NCI-H146 treated with DMSO at 0.1 percent for 48 hours (cell line): Measurements from ENCODE around the gene DERA.
A peak's percentile ranks its signal among the peaks of the same experiment; 100 is the strongest.
"Not testable (repeated sequence)": the region's sequence is repeated elsewhere in the genome, so short reads cannot be mapped to it uniquely, and the experiment has no call there.

Experiments
- DNase-seq: peaks from one replicate; lab custom pipeline; 2025; ENCODE audit not compliant: unreplicated experiment; lab: John Stamatoyannopoulos, UW

Gene DERA

GRCh38 chr12:16002880-16003279 lies 91.7 kb downstream of the DERA start:
- no peak for DNase-seq

- no peak for DNase-seq
Observed at GRCh38 chr12:16003460-16003859, 92.3 kb downstream of the DERA start.

DNA sequence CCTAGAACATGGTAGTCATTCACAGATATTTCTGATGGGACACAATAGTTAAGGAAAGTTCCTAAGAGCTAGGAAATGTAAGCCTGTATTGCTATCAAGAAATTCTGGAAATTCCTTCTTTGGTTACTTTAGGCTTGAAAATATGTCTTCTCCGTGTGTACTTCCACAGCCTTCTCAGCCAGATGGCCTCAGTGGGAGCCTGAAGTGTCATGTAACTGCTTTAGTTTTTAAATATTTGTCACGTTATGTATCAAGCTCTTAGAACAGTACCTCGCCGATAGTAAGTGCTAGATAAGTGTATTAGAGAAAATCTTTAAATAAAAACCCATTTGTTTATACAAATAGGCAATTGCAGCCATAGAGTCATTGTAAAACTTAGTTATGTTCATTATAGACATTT lies 95.6 kb downstream of the DERA start:
- DNase-seq, result no peak

- DNase-seq, result no peak
Observed at GRCh38 chr12:16008421-16008824, 97.3 kb downstream of the DERA start.

GRCh38 chr12:16012117-16012516 lies 101.0 kb downstream of the DERA start:
- DNase-seq, result no peak

DNA sequence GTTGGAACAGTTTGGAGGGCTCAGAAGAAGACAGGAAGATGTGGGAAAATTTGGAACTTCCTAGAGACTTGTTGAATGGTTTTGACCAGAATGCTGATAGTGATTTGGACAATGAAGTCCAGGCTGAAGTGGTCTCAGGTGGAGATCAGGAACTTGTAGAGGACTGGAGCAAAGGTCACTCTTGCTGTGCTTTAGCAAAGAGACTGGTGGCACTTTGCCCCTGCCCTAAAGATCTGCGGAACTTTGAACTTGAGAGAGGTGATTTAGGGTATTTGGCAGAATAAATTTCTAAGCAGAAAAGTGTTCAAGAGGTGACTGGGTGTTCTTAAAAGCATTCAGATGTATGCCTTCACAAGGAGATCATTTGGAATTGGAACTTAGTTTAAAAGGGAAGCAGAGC lies 102.6 kb downstream of the DERA start:
- DNase-seq, result not testable (repeated sequence)

DNA sequence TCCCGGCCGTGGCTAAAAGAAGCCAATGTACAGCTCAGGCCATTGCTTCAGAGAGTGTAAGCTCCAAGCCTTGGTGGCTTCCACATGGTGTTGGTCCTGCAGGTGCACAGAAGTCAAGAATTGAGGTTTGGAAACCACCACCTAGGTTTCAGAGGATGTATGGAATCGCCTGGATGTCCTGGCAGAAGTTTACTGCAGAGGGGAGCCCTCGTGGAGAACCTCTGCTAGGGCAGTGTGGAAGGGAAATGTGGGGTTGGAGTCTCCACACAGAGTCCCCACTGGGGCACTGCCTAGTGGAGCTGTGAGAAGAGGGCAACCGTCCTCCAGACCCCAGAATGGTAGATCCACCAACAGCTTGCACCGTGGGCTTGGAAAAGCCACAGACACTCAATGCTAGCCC lies 103.3 kb downstream of the DERA start:
- not testable (repeated sequence) for DNase-seq

GRCh38 chr12:16016748-16017147 lies 105.6 kb downstream of the DERA start:
- DNase-seq, result no peak

GRCh38 chr12:16018306-16018705 lies 107.2 kb downstream of the DERA start:
- no peak for DNase-seq

- no peak for DNase-seq
Observed at GRCh38 chr12:16019136-16019535, 108.0 kb downstream of the DERA start.

DNA sequence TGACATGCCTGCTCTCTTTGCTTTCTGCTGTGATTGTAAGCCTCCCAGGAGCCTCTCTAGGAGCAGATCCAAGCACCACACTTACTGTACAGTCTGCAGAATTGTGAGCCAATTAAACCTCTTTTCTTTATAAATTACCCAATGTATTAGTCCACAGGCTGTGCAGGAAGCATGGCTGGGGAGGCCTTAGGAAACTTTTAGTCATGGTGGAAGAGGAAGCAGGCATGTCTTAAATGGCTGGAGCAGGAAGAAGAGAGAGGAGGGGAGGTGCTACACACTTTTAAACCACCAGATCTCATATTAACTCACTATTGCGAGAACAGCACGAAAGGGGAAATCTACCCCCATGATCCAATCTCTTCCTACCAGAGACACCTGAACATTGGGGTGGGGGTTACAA lies 108.9 kb downstream of the DERA start:
- no peak for DNase-seq

DNA sequence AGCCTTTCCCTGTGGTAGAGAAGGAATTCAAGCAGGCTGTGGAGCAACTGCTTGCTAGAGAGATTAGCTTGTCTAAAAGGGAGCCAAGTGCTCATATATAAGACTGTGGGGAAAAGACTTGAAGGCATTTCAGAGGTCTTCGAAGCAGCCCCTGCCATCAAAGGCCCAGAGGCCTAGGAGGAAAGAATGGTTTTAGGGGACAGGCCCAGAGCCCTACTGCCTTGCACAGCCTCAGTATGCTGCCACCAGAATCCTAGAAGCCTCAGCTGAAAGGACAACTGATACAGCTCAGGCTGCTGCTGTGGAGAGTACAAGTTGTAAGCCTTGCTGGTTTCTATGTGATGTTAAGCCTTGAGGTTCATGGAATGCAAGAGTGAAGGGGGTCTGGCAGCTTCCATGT lies 109.9 kb downstream of the DERA start:
- no peak for DNase-seq

DNA sequence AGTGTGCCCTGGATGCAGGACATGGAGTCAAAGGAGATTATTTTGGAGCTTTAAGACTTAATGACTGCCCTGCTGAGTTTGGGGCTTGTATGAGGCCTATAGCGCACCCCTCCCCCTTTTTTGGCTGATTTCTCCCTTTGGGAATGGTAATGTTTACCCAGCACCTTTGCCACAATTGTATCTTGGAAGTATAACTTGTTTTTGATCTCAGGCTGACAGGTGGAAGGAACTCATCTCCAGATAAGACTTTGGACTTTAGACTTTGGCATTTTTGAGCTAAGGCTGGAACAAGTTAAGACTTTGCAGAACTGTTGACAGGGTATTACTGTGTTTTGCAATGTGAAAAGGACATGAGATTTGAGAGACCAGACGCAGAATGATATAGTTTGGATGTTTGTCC lies 110.5 kb downstream of the DERA start:
- no peak for DNase-seq

- DNase-seq, result no peak
Observed at GRCh38 chr12:16027002-16027401, 115.9 kb downstream of the DERA start.

DNA sequence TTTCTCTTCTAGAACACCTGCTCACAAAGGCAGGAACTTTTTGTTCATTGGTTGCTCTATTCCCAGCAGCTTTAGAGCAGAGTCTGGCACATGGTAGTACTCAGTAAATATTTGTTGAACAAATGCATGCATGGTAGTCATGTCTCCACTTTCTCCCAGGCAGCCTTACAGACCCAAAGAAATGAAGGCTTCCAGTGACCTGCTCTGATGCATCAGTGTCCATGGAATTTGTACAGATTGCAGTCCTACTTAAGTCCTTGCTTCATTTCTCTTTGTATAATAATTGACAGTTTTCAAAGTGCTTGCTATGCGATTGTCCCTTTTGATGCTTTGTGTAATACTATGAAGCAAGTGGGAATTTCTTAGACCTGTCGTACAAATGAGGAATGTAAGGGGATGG lies 119.6 kb downstream of the DERA start:
- peak; percentile 14 for DNase-seq

GRCh38 chr12:16034136-16034817 lies 123.1 kb downstream of the DERA start:
- DNase-seq, result no peak

- no peak for DNase-seq
Observed at GRCh38 chr12:16036073-16036472, 124.9 kb downstream of the DERA start.

- DNase-seq, result no peak
Observed at GRCh38 chr12:16037533-16037932, 126.4 kb downstream of the DERA start.

DNA sequence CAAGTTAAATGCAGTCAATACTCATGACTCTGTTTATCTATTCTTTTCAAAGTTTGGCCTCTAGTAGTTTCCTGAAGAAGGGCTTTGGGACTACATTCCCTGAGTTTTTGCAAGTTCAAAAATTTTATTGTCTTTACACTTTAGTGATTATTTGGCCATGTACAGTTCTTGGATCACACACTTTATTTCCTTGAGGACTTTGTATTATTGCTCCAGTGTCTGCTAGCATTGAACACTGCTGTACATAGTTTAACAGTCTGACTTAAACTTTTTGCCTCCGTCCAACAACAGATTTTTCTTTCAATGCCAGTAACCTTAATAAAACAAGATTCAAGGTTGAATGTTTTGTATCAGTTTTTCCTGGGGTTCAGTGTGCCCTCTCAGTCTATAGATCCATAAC lies 132.3 kb downstream of the DERA start:
- no peak for DNase-seq

GRCh38 chr12:16046266-16046665 lies 135.1 kb downstream of the DERA start:
- no peak for DNase-seq

DNA sequence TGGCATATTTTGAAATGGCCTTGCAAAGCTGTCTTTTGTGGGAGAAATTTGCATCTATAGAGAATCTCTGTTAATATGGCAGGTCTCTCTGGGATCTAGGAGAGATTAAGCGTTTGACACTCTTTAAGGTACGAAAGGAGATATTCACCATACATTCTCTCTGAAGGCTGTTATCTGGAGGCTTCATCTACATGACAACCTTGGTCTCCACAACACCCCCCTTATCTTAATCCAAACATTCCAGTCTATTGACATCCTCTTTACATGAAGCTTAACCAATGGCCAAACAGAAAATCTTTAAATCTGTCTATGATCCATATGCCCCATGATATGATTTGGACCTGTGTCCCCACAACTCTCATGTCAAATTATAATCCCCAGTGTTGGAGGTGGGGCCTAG lies 137.4 kb downstream of the DERA start:
- DNase-seq, result no peak

DNA sequence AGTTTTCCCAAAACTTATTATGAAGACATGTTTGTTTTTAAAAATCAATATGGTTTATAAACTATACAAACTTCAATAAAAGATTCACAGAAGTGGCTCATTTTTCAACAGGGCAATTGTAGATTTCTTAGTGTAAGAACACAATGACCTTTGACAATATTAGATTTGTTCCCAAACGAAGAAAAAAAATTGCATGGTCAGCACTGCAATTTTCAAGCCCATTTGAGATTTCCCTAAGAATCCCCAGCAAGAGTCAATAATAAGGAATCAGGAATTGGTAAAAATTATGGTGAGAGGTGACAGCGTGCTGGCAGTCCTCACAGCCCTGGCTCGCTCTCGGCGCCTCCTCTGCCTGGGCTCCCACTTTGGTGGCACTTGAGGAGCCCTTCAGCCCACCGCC lies 145.8 kb downstream of the DERA start:
- no peak for DNase-seq

- DNase-seq, result not testable (repeated sequence)
Observed at GRCh38 chr12:16057351-16057751, 146.2 kb downstream of the DERA start.
